HuH-7 (cell line): ENCODE results near the gene POC1A.

Source experiments
- DNase-seq: peaks from one replicate; pipeline ENCODE4 v3.0.0; 2011; ENCODE audit warnings: low spot score

Gene POC1A

DNA sequence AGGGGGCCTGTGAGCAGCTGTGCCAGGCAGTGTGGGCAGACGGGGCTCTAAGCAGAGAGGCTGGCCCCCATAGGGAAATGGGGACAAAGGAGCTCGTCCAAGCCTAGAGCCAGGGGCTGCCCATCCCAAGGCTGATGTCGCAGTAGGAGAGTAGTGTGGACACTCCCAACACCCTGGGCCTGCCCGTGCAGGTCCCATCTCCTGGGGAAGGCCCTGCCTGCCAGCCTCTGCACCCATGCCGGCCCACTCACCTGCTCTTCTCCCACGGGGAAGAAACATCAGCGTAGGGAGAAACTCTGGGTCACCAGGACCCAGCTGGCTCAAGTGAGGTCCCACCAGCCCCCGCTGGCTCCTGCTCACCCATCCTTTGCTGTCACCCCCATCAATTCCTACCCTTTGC lies 87.2 kb downstream of the POC1A start:
- DNase-seq, result no peak

DNA sequence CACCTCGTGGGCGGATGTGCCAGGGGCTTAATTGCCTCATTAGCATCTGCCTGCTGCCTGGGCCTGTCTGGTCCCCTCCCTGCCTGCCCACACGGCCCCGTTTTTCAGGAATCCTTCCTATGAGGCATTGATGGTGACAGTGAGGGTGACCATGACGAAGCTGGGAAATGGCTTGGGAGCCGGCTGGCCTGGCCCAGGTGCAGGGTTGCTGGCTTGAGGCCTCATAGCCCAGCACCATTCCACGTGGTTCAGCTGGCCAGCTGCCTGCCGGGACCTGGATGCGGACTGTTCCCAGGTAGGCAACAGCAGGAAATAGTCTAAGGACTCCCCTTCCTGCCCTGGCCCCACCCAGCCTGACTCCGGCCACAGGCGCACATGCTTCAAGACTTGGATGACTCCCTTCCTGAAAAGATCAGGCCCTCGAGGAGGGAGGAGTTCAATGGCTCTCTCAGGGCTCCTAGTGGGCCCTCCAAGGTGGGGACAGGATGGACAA lies 88.9 kb downstream of the POC1A start:
- no peak for DNase-seq

DNA sequence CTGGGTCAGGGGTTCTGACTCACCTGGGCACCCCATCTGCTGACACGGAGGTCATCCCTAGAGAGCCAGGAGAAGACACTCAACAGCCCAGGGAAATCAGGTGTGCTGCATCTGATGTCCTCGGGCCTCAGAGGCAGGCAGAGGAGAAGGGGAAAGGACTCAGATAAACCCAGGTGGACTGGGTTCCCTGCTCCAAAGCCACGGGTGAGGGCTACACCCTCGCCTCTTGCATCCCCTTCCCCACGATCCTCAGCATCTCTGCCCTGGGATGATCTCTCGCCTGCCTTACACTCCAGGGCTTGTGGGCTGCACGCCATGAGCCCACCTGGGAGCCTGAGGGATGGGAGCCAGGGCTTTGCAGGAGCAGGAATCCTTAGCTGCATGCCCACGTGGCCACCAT lies 89.7 kb downstream of the POC1A start:
- no peak for DNase-seq

DNA sequence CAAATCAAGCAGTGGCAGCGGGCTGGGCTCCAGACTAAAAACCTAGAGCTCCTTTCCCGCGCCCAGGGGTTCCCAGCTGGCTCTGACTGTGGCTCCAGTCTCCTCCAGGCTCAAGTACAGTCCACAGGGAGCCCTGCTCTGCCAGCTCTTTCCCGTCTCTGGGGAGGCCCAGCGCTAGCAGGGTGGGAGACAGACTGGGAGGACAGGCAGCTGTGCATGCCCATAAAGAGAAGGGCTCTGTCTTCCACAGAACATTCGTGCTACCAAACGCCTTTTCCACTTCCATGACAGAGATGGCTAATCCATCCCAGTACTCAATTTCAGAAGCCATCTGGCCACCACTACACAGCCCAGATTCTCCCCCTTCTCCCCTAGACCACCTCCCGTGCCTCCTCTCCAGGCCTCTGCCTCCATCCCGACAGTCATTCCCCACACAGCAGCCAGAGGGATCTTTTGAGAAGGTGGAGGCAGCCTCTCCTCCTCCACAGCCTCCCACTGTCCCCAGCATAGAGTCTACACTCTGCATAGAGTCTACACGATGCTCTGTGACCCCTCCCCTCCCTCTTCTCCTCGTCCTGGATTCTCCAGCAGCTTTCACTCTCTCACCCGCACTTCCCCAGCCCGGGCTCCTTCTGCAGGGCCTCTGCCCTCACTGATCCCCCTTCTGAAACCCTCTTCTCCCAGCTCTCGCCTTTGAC lies 91.0 kb downstream of the POC1A start:
- no peak for DNase-seq

DNA sequence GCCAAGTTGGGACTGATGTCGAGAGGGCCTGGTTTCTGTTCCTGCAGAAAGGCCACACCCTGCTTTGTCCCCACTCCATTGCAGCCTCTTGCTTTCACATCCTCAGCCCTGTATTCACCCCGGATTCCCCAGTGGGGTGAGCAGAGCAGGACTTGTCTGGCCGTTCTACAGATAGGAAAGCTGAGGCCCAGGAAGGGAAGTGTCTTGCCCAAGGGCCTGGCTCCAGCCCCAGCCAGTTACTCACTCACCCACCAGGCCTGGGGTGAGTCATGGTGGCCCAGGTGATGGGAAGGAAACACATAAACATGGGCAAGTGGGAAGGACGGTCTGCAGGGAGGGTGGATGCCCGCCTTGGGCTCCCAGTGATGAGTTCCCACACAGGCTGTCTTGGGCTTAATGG lies 91.7 kb downstream of the POC1A start:
- no peak for DNase-seq

DNA sequence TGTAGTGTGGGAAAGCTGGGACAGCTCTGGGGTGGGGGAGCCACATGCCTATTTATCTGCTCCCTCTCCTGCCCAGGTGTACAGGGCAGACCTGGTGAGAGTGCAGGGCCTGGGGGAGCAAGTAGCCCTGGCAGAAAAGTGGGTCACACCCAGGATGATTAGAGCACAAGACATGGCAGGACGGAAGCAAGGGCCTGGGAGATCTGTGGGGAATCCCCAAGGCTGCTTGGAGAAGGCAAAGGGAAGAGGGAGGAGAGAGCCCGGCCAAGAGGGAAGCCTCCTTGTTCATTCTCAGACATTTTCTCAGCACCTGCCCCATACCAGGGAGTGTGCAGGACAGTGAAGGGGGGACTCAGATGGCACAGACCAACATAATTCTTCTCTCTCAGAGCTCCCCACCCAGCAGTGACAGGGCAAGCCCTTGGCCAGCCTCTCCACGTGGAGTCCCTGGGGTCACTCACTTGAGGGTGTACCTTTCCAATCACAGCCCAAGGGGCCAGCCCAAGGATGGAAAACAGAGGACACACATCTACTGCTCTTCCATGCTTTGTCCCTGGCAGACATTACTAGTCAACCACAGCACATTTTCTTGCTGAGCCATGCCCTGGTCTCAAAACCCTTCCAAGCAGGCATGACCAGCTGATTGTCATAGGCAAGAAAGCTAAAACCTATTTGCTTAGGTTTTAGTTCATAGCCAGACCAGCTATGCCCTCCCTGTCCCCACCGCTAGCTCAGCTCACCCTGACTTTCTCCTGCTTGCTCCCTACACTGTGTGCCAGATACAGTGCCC lies 92.9 kb downstream of the POC1A start:
- DNase-seq, result no peak

DNA sequence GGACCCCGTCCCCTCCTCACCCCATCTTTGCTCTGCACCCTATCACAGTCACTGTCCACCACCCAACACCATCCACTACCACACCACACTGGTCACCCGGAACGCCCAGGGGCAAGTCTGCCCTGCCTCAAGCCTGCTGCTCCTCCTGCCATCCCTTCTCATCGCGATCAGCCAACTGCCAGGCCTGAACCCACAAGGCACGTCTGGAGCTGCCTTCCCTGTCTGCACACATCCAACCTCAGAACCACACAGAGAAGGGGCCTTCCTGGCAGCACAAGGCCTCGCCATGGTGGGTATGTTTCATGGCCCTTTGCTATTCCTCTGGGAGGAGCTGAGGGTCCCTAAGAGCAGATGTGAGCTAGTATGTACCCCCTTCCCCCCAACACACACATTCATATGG lies 94.4 kb downstream of the POC1A start:
- no peak for DNase-seq

DNA sequence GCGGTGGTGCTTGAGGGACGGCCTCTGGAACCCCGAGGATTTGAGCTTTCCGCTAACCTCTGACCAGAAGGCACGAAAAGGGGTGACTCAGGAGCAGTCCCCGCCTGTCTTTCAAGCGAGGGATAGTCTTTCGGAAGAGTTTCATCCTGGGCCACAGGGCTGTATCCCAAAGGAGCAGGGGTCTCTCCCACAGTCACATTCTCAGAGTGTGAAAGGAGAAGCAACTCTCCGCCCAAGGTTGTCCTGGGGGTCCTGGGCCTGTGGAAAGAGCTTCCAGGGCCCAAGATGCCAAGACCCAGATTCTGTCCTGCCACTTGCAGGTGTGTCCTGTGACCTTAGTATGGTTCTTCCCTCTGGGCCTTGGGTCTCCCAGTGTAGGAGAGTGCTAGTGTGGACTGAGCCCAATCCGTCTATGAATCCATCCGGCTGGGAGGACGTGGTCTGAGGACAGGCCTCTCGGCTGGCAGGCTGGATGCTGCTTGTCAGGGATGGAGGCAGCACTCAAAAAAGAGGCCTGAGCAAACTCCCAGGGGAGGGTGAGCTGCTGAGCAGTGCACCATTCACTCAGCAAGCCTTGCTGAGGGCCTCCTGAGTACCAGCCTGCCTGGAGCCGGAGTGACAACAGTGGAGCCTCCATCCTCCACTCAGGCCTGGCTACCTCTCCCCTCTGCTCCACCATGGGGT lies 96.3 kb downstream of the POC1A start:
- no peak for DNase-seq

DNA sequence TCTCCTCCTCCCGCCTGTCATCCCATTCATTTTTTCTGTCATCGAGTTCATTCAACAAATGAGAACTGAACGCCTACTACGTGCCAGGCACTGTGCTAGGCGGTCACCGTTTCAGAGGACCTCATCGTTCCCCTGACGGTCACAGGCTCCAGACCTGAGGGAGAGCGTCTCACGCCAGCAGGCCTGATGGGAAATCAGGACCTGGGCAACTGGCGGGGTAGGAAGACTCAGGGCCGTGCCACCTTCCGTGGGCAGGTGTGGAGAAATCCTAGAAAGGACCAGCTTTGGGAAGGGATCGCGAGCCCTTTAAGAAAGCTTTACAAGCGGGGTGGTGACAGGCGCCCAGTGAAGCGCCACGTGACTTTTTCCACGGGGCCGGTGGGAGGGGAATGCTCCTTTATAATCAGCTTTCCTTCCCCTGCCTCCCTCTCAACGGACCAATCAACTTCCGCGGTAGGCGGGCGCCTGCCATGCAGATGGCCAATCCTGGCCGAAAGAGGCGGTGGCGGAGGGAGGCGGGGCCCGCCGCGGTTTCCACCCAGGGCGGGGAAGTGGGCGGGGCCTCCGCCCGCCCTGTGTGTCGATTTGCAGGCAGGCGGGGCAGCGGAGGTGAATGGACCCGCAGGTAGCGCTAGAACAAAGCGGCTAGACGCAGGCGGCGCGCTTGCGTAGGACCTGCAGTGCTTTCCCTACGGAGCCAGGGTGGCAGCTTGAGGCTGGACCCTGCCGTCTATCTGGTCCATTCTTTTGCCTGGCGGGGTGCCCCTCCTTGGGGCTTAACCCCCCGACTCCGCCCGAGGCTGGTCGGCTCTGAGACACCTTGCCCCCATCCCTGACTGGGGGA lies 97.0 kb downstream of the POC1A start:
- DNase-seq, result peak; percentile 99

DNA sequence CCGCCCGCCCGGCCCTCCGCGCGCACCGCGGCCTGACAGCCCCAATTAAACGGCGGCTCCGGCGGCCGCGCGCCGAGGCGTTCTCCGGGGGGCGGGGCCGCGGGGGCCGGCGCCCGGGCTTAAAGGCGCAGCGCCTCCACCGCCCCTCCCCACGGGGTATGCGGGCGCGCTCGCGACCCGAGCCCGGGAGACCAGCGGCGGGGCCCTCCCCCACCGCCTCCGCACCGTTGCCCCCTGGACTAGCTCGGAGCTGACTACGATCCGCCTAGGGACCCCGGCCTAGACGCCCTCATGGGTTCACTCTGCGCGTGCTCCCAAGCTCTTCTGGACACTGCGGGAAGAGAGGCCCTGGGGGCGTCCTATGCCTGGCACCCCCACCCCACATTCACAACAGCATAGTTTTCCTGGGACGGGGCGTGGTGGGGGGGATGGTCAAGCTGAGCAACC lies 97.7 kb downstream of the POC1A start, which contains the start of gene DUSP7:
Gene DUSP7 (minus strand): TSS at position 51 of the 447 bp plus-strand sequence. CDS start 205 bp downstream, outside the sequence.
- DNase-seq, result peak; percentile 75

DNA sequence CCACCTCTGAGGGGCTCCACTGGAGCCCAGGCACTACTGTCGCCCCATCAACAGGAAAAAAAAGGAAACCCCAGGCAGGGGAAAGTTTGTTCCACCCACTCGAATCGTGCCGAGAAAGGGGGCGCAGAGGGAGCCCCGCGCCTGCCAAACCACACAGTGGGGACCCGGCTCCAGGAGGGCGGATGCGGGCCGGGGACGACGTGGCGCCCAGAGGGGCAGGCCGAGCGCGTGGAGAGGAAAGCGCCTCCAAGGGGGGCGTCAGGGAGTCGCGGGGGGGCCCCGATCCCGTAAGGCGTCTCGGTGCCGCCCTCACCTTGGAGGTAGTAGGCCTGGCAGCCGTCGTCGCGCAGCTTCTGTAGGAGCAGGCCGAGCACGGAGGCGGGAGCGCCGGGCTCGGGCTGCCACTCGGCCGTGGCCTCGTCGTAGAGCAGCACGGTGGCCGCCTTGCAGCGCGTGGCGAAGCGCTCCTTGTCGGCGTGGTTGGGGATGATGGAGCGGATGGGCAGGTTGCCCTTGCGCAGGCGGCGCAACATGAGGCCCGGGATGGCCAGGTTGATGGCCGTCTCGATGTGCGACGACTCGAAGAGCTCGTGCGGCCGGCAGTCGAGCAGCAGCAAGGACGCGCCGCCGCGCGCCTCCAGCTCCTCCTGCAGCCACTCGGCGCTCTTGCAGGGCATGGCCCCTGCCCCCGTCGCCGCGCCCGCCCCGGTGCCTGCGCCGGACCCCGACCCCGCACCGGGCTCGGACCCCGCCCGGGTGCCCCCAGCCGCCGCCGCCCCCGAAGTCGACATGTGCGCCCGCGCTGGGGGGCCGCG lies 98.5 kb downstream of the POC1A start:
- DNase-seq, result peak; percentile 76

DNA sequence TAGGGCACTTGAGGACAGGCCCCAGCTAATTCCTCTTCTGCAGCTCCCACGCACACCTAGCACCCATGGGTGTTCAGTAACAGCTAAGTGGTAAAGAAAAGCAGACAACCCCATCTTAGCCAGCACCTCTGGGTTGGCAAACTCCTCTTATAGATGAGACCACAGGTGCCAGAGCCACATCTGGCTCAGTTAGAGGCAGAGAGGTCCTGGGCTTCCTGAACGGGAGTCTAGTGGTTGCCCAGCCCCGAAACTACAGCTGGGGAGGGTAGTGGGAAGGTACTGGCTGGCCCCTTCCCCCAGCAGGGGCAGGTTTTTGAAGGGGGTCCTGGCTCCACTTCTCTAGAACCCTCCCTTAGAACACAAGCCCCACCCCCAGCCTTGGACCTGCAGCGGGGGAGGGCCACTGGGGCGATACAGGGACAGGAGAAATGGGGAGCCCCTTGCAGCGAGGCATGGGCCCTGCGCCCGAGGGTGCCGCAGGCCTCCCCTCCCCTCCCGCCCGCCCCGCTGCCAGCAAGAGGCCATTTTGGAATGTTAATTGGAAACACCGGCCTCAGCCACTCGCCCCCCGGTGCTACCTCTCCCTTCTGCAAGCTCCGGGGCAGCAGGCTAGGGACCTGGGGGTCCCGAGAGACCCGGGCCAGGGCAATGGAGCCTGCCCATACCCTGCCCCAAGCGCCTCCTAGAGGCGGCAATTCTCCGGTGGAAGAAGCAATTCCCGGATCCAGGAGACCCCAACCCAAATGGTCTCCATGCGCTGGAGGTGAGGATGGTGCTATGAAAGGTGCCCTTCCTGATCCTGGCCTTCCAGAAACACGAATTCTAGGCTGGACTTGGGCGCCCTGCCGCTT lies 99.3 kb downstream of the POC1A start:
- peak; percentile 43 for DNase-seq

DNA sequence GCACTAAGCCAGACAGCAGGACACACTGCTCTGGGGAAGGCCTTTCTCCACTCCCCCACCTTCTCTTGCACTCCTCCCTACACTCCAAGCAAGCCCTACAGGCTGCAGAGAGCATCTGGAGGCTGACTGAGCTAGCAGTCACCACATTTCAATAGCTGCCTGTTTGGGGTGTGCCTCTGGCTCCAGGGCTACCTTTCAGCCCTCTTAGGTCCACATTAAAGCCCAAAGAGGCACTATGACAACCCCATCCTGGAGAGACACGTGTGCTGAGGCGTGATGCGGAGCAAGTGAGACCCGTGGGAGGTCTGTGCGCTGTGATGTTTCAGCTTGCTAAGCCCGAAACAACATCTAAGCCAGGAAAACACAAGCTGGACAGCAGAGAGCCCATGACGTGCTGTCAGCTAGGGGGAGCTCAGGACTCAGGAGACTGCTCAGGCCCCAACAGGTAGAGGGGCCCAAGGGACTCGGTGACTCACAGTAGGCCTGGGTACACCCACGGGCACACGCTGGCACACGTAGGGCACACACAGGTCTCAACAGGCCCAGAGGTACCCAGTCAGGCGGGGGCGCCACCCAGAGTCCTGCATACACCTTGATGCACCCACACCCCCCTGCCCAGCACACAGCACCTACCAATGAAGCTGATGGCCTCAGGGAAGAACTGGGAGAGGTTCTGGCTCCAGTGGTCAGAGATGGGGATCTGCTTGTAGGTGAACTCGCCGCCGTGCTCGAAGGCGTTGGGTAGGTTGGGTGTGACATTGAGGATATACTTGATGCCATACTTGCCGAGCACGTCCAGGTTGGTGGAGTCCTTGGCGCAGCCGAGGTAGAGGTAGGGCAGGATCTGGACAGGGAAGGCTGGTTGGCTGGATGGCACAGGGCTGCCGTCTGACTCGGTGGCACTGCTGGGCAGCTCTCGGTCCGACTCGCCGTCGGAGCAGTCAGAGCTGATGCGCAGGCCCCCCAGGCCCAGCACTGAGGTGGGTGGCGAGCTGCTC lies 100.6 kb downstream of the POC1A start:
- peak; percentile 60 for DNase-seq

DNA sequence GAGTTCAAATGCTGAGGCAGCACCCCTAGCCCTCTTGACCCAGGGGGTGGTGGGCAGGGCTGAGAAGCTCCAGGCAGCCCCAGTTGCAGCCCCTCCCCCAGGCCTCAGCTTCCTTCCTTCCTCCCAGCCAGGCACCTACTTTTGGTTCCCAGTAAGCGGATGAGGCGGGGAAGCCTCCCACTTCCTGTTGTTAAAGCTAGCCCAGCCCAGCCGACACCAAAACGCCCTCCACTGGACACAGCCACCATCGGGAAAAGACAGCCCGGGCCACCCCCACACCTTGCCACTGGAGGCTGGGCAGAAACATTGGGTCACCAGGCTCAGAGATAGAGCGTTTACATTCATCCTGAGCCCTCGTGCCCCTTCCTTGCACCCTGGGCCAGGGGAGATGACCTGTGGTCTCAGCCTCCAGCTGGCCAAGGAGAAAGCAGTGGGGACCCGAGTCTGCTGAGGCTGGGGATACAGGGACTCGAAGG lies 101.4 kb downstream of the POC1A start:
- DNase-seq, result peak; percentile 75

DNA sequence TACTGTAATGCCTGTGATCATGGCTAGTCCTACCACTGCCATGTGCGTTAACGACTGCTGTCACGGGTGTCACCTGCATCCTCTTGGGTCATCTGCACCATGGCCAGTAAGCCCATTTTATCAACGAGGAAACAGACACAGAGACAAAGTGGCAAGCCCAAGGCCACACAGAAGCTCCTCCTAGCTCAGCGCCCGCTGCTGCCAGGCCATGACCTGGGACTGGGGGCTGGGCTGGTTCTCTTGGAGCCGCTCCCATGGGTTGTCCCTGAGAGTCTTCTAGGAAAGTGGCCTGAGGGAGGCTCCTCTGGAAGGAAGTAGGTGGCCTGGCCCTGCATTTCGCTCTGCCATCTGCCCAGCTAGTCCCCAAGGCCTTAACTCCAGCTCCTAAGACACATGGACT lies 102.8 kb downstream of the POC1A start:
- DNase-seq, result no peak

DNA sequence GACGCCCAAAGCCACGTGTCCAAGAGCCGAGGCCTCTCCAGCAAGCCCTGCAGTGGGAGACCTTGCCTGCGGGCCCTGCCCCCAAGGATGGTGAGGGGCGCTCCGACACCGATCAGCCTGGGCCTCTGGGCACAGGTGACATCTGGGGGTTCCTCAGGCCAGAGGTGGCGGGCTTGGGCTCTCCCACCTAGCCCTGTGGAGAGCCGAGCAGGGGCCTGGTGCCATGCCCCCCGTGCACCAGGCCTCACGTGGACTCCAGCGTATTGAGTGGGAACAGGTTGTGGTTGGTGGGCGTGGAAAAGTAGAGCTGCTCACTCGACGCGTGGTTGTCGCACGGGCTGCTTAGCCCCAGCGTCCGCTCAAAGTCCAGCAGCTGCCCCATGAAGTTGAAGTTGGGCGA lies 103.7 kb downstream of the POC1A start:
- DNase-seq, result no peak

DNA sequence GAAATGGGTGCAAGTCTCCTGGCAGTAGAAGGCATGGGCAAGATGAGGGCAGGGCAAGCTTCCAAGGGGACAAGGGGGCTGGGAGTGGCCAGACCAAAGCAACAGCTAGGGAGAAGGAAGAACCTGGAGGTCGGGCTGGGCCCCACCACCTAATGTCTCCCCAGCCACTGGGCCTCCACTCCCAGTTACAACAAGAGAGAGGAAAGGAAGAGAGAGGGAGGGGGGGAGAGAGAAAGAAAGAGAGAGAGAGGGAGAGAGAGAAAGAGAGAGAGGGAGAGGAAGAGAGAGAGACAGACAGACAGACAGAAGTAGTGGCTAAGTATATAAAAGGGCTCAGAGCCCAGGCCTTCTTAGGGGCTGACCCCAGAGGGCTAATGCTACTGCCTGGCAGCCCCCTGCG lies 104.7 kb downstream of the POC1A start:
- no peak for DNase-seq

DNA sequence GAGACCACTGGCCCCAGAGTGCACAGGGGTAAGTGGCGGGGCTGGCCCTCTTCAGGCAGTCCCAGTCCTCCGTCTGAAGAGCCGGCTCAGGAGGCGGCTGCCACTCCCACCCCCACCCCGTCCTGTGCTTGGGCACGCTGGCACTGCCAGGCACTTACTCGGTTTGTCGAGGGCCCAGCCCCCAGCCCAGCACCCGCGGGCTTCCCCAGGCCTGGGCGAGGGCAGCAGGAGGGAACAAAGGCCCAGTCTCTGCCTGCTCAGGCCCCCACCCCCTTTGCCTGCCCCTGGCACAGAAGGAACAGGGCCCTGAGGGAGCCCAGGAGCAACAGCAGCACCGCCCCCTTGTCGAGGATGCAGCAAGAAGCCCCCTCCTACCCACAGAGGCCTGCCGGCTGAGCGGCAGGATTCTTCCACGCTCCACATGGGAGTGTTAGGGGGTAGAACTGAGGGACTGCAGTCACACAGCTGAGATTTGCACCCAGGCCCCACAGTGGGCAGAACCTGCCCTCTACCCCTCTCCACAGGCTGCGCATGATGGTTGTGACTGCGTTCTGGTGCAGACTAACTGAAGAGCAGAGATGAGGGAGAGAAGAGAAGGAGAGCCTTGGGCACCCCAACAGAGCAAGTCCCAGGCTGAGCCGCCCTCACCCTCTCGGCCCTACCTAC lies 106.8 kb downstream of the POC1A start:
- no peak for DNase-seq
